ENCODE data around the gene COL23A1. TPM values are rescaled to one million over a fixed set of nuclear protein-coding genes. Genes with fewer than 3 reads are reported as not detected.
A peak's percentile ranks its signal among the peaks of the same experiment; 100 is the strongest.

COL23A1 gene
- total RNA-seq, 2 experiments from 2014 or later: 0.10 to 0.18 TPM

DNA sequence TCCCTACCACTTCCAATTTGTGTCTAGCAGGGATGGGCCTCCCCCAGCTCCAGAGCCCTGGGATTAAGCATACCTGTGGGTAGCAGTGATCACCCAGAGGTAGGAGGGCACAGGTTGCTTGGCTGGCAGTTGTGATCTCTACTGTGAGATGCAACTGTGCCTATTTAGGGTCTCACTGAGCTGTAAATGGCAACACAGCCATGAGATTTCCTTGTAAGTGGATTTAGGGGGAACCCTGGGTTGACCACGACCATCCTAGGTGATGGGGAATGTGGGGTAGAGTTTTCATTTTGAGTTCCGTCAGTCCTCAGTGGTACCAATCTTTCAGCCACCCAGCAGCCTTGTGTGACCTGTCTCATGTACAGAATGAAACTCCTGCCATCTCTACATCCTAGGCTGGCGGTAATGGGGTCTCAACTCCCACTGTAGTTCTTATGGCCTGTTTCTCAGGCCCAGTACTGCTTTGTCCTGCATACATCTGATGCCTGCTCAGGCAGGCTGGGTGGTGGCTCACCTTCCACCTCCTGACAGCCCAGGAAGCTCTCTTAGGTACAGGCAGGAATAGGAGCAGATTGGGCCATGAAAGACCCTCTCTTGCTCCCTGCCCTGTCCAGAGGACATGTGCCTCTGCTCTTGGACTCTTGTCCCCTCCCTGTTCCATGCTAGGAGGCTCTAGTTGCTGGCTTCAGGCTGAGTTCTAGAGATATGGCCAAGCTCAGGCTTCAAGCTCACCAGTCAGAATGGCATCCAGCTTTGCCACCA, 377.8 kb downstream of the COL23A1 start:
- no peak for DNase-seq
- Mint-ChIP-seq H3K4me1 (peaks cover 24% of the 10 kb centered on the region), H3K4me3 (no peak overlapping the region), H3K27me3 (no peaks in the 10 kb centered on the region), H3K36me3 (ENCODE audit: low read depth) (peaks cover 86% of the 10 kb centered on the region), H3K9me3 (no peaks in the 10 kb centered on the region), H3K27ac (peak overlapping the region; percentile 26)
- CTCF ChIA-PET: no interaction called here
- POLR2A ChIA-PET: interaction anchor here (1.1 to 12.2 kb wide), 4 partner anchors 7 to 26 kb away, joined by 3 to 120 read pairs (median 46); partner anchors contain the start of genes HNRNPAB and PHYKPL

DNA sequence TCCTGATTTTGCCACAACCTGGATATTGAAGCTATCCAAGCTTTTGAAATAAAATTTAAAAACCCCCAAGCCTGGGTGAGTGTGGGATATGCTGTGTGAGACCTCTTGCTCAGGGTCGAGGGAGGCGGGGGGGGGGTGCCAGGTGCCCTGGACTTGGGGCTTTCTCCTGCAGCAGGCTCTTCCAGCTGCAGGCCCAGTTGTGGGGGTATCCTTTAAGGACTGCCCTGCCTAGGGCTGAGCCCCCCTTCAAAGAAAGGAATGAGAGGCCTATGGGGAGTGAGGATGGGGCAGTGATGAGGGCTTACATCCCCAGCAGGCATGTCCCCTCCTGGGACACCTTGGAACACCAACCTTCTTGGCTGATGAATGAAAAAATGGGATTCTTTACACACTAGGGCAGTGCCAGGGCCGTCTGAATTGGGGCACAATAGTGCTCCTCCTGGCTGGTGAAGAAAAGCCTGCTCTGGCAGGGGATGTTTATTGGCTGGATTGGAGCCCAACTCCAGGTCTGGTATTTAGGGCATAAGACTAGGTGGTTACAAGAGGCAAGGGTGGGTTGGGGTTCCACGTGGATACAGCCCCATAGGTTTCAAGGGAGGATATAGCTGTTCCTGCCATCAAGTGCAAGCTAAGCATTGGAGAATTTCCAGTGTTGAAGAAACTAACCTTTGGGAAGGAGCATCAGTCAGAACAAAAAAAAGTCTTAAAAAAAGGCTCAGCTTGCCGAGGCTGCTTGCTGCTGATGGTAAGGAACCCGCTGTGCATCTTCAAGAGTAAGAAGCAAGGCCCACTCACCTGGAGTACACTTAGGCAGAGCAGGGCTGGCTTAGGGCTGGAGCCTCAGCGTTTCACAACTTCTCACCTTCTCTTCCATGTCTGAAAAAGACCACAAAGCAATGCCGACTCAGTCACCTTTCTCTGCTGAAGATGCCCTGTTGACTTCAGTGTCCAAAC, 378.8 kb downstream of the COL23A1 start:
- Mint-ChIP-seq H3K27ac (peak overlapping the region; percentile 26), H3K27me3 (no peaks in the 10 kb centered on the region), H3K36me3 (ENCODE audit: low read depth) (peaks cover 91% of the 10 kb centered on the region), H3K4me3 (no peak overlapping the region), H3K4me1 (peaks cover 33% of the 10 kb centered on the region), H3K9me3 (no peaks in the 10 kb centered on the region)
- DNase-seq: no peak
- ChIA-PET POLR2A (interaction anchor here (0.6 to 12.2 kb wide), 5 partner anchors 9 to 58 kb away, joined by 3 to 120 read pairs (median 3); partner anchors contain the start of gene PHYKPL), CTCF (no interaction called here)

DNA sequence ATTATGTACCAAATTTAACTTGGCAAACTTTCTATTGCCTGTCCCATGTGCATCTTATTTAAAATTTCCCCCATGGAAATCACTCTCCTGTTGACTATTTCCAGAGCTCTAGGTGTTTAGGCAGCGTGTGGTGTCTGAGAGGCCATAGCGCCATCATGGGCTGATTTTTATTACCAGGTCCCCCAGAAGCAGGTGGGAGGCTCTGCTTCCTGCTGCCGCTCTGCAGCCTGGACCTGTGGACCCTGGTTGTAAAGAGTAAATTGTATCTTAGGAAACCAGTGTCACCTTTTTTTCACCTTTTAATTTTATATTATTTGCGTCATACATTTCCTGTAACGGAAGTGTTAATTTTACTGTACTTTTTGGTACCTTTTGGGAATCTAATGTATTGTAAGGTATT, 379.5 kb downstream of the COL23A1 start:
- no peak overlapping the region for H3K4me3 Mint-ChIP-seq
- peaks cover 93% of the 10 kb centered on the region for H3K36me3 Mint-ChIP-seq (ENCODE audit: low read depth)
- ChIA-PET POLR2A (interaction anchor here (0.6 to 12.2 kb wide), 4 partner anchors 9 to 57 kb away, joined by 3 to 120 read pairs (median 3); partner anchors contain the start of gene PHYKPL), CTCF (no interaction called here)
- H3K27me3 Mint-ChIP-seq: no peaks in the 10 kb centered on the region
- DNase-seq: no peak
- H3K27ac Mint-ChIP-seq: no peak overlapping the region
- H3K4me1 Mint-ChIP-seq: peaks cover 38% of the 10 kb centered on the region
- H3K9me3 Mint-ChIP-seq: no peaks in the 10 kb centered on the region

- no peak for DNase-seq
- Mint-ChIP-seq H3K27ac (no peak overlapping the region), H3K9me3 (no peaks in the 10 kb centered on the region), H3K4me3 (no peak overlapping the region), H3K4me1 (peaks cover 38% of the 10 kb centered on the region), H3K27me3 (no peaks in the 10 kb centered on the region), H3K36me3 (ENCODE audit: low read depth) (peaks cover 94% of the 10 kb centered on the region)
- ChIA-PET POLR2A (interaction anchor here (1.2 to 12.2 kb wide), 3 partner anchors 8 to 19 kb away, joined by 3 to 120 read pairs (median 3); partner anchors contain the start of gene PHYKPL), CTCF (no interaction called here)
These were observed 380.1 kb downstream of the COL23A1 start for GRCh38 chr5:178210073-178210535.

GRCh38 chr5:178209334-178210072, 380.7 kb downstream of the COL23A1 start:
- ChIA-PET POLR2A (interaction anchor here (1.2 to 12.2 kb wide), 3 partner anchors 7 to 19 kb away, joined by 3 to 120 read pairs (median 3); partner anchors contain the start of gene PHYKPL), CTCF (no interaction called here)
- H3K27ac Mint-ChIP-seq: peak overlapping the region; percentile 14
- H3K27me3 Mint-ChIP-seq: no peaks in the 10 kb centered on the region
- peaks cover 88% of the 10 kb centered on the region for H3K36me3 Mint-ChIP-seq (ENCODE audit: low read depth)
- no peak overlapping the region for H3K4me3 Mint-ChIP-seq
- H3K9me3 Mint-ChIP-seq: no peaks in the 10 kb centered on the region
- DNase-seq: no peak
- peaks cover 38% of the 10 kb centered on the region for H3K4me1 Mint-ChIP-seq

DNA sequence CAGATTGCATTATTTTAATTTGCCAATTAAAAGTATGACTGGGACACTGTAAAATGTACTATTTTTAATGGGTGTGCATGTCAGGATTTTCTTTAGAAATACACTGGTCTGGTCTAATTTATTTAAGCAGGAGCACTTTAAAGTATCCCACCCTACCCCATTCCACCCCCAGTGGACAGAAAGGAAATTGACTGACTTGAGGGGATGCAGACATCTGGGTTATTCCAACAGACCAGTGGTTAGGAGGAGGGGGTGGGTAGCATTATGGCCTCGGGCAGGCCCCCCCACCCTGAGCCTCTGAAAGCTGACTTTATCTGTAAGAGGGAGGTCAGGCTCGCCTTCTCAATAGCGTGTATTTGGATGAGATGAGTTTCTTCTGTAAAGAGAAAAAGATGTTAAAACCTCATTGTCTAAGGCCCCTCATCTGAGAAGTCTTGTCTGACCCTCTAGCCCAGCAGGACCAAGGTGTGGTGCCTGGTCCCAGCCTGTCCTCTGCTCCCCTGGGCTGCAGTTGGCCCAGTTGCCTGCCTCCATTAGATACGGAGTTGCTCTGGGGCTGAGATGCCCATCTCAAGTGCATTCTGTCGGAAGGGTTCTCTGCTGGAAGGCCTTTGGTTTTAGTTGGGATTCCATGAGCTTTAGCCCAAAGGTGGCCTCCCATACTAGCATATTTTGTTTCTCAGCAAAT, 381.5 kb downstream of the COL23A1 start:
- CTCF ChIA-PET: no interaction called here
- Mint-ChIP-seq H3K36me3 (ENCODE audit: low read depth) (peaks cover 85% of the 10 kb centered on the region), H3K27me3 (peaks cover 2% of the 10 kb centered on the region), H3K9me3 (no peaks in the 10 kb centered on the region), H3K27ac (peak overlapping the region; percentile 16), H3K4me3 (no peak overlapping the region), H3K4me1 (peaks cover 42% of the 10 kb centered on the region)
- POLR2A ChIA-PET: interaction anchor here (1.4 to 12.2 kb wide), 2 partner anchors 8 to 20 kb away, joined by 3 to 120 read pairs; partner anchors contain the start of gene PHYKPL
- no peak for DNase-seq

DNA sequence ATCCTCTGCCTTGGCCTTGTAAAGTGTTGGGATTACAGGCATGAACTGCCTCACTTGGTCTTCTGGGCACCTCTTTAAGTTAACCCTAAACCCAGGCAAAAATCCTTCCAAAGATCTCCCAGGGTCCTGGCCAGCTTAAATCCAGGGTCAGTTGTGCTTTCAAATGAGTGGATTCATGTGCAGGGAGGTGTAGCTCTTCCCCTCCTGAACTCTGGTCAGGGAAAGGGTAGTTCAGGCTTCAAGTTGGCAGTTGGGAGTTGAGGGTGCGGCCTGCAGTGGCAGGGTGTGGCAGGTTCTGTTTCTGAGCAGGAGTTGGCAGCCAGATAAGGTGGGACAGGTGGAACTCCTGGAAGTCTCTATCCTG, 382.3 kb downstream of the COL23A1 start:
- H3K4me1 Mint-ChIP-seq: peaks cover 43% of the 10 kb centered on the region
- CTCF ChIA-PET: interaction anchor here (0.7 kb wide), 1 partner anchor 16 kb away, joined by 3 read pairs; no protein-coding TSS in a partner anchor
- H3K4me3 Mint-ChIP-seq: no peak overlapping the region
- H3K9me3 Mint-ChIP-seq: no peaks in the 10 kb centered on the region
- no peak for DNase-seq
- POLR2A ChIA-PET: interaction anchor here (1.7 to 12.2 kb wide), 3 partner anchors 7 to 21 kb away, joined by 4 to 120 read pairs (median 87); partner anchors contain the start of gene PHYKPL
- H3K36me3 Mint-ChIP-seq (ENCODE audit: low read depth): peaks cover 77% of the 10 kb centered on the region
- peak overlapping the region; percentile 16 for H3K27ac Mint-ChIP-seq
- peaks cover 2% of the 10 kb centered on the region for H3K27me3 Mint-ChIP-seq

- Mint-ChIP-seq H3K27me3 (peaks cover 2% of the 10 kb centered on the region), H3K4me3 (peak overlapping the region; percentile 82), H3K9me3 (no peaks in the 10 kb centered on the region), H3K27ac (peak overlapping the region; percentile 70), H3K4me1 (peaks cover 44% of the 10 kb centered on the region), H3K36me3 (ENCODE audit: low read depth) (peaks cover 72% of the 10 kb centered on the region)
- ChIA-PET POLR2A (interaction anchor here (1.1 to 12.2 kb wide), 6 partner anchors 8 to 615 kb away, joined by 3 to 120 read pairs (median 5); partner anchors contain the start of genes PHYKPL and TMED9), CTCF (interaction anchor here (0.7 kb wide), 2 partner anchors 16 to 1531 kb away, joined by 3 read pairs; no protein-coding TSS in a partner anchor)
- no peak for DNase-seq
These were observed 382.8 kb downstream of the COL23A1 start for GRCh38 chr5:178207183-178207916.

DNA sequence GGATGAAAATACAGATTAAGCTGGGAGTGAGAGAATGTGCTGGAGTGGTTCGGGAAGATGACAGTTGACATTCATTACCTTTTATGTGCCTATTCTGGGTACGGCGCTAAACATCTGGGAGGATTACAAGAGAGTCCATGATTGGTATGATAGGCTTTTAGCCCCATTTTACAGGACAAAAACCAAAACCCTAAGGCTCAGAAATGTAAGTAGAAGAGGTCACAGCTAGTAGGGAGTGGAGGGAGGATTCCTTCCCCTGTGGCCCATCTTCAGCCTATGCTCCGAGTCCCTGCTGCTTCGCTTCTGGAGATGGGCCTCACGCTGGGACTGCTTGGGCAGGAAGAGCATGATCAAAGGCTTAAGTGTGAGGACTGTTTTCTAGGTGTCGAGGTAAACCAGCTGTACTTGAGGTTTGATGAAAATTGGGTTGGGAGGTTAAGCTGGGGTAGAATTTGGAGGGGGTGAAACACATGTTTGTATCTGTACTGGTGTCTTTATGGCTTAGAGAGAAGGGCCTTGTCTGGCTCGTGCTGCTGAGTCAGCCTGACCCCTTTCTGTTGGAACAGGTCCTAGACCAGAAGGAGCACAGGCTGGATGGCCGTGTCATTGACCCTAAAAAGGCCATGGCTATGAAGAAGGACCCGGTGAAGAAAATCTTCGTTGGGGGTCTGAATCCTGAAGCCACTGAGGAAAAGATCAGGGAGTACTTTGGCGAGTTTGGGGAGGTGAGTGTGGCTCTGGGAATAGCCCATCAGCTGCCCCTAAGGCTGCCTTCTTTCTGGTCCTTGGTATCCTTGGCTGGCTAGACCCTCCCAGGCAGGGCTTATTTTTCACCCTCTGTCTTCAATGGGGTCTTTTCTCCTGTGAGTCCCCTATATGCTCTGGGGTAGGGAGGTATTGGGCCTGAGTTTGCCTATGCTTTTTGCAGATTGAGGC, 383.8 kb downstream of the COL23A1 start:
- Mint-ChIP-seq H3K27me3 (peaks cover 2% of the 10 kb centered on the region), H3K27ac (peak overlapping the region; percentile 70), H3K4me3 (peak overlapping the region; percentile 82), H3K36me3 (ENCODE audit: low read depth) (peaks cover 63% of the 10 kb centered on the region), H3K4me1 (peaks cover 44% of the 10 kb centered on the region), H3K9me3 (no peaks in the 10 kb centered on the region)
- ChIA-PET CTCF (interaction anchor here (0.7 to 1.4 kb wide), 4 partner anchors 28 to 1532 kb away, joined by 3 to 7 read pairs (median 3); no protein-coding TSS in a partner anchor), POLR2A (interaction anchor here (0.6 to 12.2 kb wide), 8 partner anchors 8 to 615 kb away, joined by 3 to 120 read pairs (median 4); partner anchors contain the start of genes PHYKPL and TMED9)
- no peak for DNase-seq

GRCh38 chr5:178205749-178206047, 384.5 kb downstream of the COL23A1 start:
- peaks cover 55% of the 10 kb centered on the region for H3K36me3 Mint-ChIP-seq (ENCODE audit: low read depth)
- POLR2A ChIA-PET: interaction anchor here (0.5 to 12.2 kb wide), 8 partner anchors 9 to 1418 kb away, joined by 3 to 120 read pairs (median 5); partner anchors contain the start of genes HNRNPH1, PHYKPL and TMED9

More at GRCh38 chr5:178205749-178206047, 384.5 kb downstream of the COL23A1 start:
- Mint-ChIP-seq H3K27me3 (peaks cover 2% of the 10 kb centered on the region), H3K27ac (peak overlapping the region; percentile 70), H3K4me1 (peaks cover 44% of the 10 kb centered on the region), H3K9me3 (no peaks in the 10 kb centered on the region), H3K4me3 (peak overlapping the region; percentile 82)
- DNase-seq: no peak
- CTCF ChIA-PET: interaction anchor here (1.1 to 1.4 kb wide), 3 partner anchors 29 to 816 kb away, joined by 3 to 7 read pairs (median 3); no protein-coding TSS in a partner anchor

Measured in activated CD4-positive, alpha-beta memory T cell treated with anti-CD3 and anti-CD28 coated beads, Interleukin-2, amount 10 ng/mL, durations not matched to agents 7 days and 5 days (primary cell).